Thyroid gland (tissue), 4 donors: ENCODE measurements around the gene CC2D2A. TPM values are rescaled to one million over a fixed set of nuclear protein-coding genes. Genes with fewer than 3 reads are reported as not detected.

Experiments used
- DNase-seq, 2 donors: peaks; one replicate each; pipeline ENCODE4 v3.0.0-alpha.2; 2019
- H3K27ac ChIP-seq, 3 donors: fragments of 200-600 bp; sonication (generic); 1 replicate in 2 of 3; 2 replicates in 1 of 3; pipeline ENCODE4 v1.5.1; 2016 to 2019; ENCODE audit warnings: mild to moderate bottlenecking in 1 of 3, moderate library complexity in 1 of 3
- H3K27me3 ChIP-seq: fragments of 200-600 bp; sonication (generic); one replicate; pipeline ENCODE4 v1.5.1; 2019
- H3K36me3 ChIP-seq, 2 donors: fragments of 200-600 bp; sonication (generic); one replicate each; pipeline ENCODE4 v1.5.1; 2016 to 2019
- H3K4me1 ChIP-seq, 2 donors: fragments of 200-600 bp; sonication (generic); one replicate each; pipeline ENCODE4 v1.5.1; 2017 to 2019
- H3K4me3 ChIP-seq, 3 donors: fragments of 200-600 bp; sonication (generic); replicated peaks in 1 of 3; 1 replicate in 2 of 3; 2 replicates in 1 of 3; pipeline ENCODE4 v1.5.1; 2016; ENCODE audit warnings: mild to moderate bottlenecking in 1 of 3
- H3K9me3 ChIP-seq: fragments of 200-600 bp; sonication (generic); one replicate; pipeline ENCODE4 v1.5.1; 2017
- CTCF ChIP-seq, 6 experiments: fragments of 200-600 bp in 3 of 6; fragments of 450-650 bp in 3 of 6; sonication (generic) in 3 of 6; IDR thresholded peaks; one replicate each; pipeline ENCODE4 v1.5.1; 2016 to 2019; ENCODE audit warnings: antibody characterized with exemption in 6 of 6, mild to moderate bottlenecking in 2 of 6, inconsistent platforms in 1 of 6, moderate library complexity in 1 of 6
- POLR2A ChIP-seq, 2 donors: fragments of 450-650 bp; IDR thresholded peaks; one replicate each; pipeline ENCODE4 v1.6.1; 2017; ENCODE audit warnings: antibody characterized with exemption in 2 of 2, mild to moderate bottlenecking in 2 of 2, moderate library complexity in 1 of 2
- WGBS, 2 donors: methylation state at CpG; one replicate each; pipeline ENCODE4 v1.1.5; 2017; 5-methylcytosine and 5-hydroxymethylcytosine counted together
- intact Hi-C: fragments of 100-400 bp; cut with DNase I; formaldehyde crosslinking; loops from one replicate; pipeline ENCODE4 v1.15.1; 2023
- total RNA-seq, 4 donors: library from RNA; depleted of rRNA; stranded (reverse); fragments of >200 nt; gene quantifications; one replicate each; pipeline ENCODE4 v1.2.3, GENCODE V29; 2016

CC2D2A gene
- total RNA-seq, 4 donors from 2014 or later: 13.6 to 25.1 (median 18.7) TPM

DNA sequence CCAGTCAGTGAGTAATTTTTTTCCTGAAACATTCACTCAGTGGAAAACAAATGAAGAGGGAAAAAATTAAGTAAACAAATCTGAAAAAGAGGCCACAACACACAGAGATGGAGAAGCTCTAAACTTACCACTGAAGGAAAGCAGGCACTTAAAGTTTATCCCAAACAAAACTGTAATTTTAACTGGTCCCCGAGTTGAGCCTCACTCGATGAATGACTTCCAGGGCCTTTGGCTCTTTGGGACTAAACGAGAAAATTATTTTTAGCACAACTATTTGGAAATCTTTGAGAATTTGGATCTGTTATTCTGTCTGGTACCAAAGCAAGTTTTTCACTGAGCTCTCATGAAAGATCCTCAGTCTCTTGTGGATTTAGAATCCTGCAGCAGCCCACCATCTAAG is 42.0 kb upstream of the CC2D2A start, which contains the start of gene C1QTNF7:
Gene C1QTNF7, plus strand, starts transcription at position 333 of the 400 bp plus-strand sequence. CDS start 7,711 bp downstream, outside the sequence.
- Histone ChIP-seq H3K27me3 (no peaks in the 10 kb centered on the region), H3K27ac (peak within 1 kb of the TSS in 2 of 3 donors; percentile 7 to 19), H3K4me1 (no peaks in the 10 kb centered on the region), H3K36me3 (no peaks in the 10 kb centered on the region), H3K9me3 (no peaks in the 10 kb centered on the region), H3K4me3 (no peak within 1 kb of the TSS)
- 31 to 34% methylated on average over 3 of the region's 3 CpGs for WGBS, 2 donors
- DNase-seq: no peak
- TF ChIP-seq POLR2A (IDR thresholded peaks at IDR 0.05) (no peak), CTCF (IDR thresholded peaks at IDR 0.05) (no peak)
- intact Hi-C loops: no loop called here

GRCh38 chr4:15428611-15429010 is 41.1 kb upstream of the CC2D2A start:
- H3K9me3 ChIP-seq: no peaks in the 10 kb centered on the region
- H3K27me3 ChIP-seq: no peaks in the 10 kb centered on the region
- TF ChIP-seq POLR2A (IDR thresholded peaks at IDR 0.05) (no peak), CTCF (IDR thresholded peaks at IDR 0.05) (no peak)
- H3K27ac ChIP-seq: no peak overlapping the region
- no peak overlapping the region for H3K4me3 ChIP-seq
- no peaks in the 10 kb centered on the region for H3K4me1 ChIP-seq
- intact Hi-C loops: no loop called here
- DNase-seq: no peak
- no peaks in the 10 kb centered on the region for H3K36me3 ChIP-seq
- 63 to 93% methylated on average over 1 of the region's 1 CpG for WGBS, 2 donors

GRCh38 chr4:15434091-15434490 is 35.6 kb upstream of the CC2D2A start:
- WGBS, 2 donors: 27 to 28% methylated on average over 2 of the region's 2 CpGs
- H3K27me3 ChIP-seq: no peaks in the 10 kb centered on the region
- TF ChIP-seq POLR2A (IDR thresholded peaks at IDR 0.05) (no peak), CTCF (IDR thresholded peaks at IDR 0.05) (no peak)
- H3K36me3 ChIP-seq: no peaks in the 10 kb centered on the region
- H3K27ac ChIP-seq: no peak overlapping the region
- no peak overlapping the region for H3K4me3 ChIP-seq
- DNase-seq: no peak
- intact Hi-C loops: no loop called here
- H3K4me1 ChIP-seq: peaks cover 0 to 9% of the 10 kb centered on the region in 2 donors
- no peaks in the 10 kb centered on the region for H3K9me3 ChIP-seq

DNA sequence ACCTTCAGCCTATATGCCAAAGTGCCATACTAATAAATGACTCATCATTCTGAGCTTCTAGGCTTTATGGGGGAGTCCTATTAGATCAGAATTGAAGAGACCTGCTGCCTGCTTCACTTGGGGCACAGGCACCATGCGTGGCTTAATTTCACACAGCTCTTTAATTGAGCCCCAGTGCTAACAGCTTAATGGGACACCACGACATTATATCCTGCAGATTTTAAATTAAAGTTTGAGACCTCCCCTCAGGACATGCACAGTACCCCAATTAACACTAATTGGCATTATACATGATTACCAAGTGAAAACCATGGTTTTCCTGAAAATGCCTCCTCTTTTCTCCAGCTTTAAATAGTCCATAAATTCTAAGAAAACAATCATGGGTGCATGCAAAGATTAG is 35.0 kb upstream of the CC2D2A start:
- H3K9me3 ChIP-seq: no peaks in the 10 kb centered on the region
- TF ChIP-seq POLR2A (IDR thresholded peaks at IDR 0.05) (no peak), CTCF (IDR thresholded peaks at IDR 0.05) (no peak)
- 89 to 98% methylated on average over 2 of the region's 2 CpGs for WGBS, 2 donors
- no peak overlapping the region for H3K4me3 ChIP-seq
- H3K27ac ChIP-seq: no peak overlapping the region
- no peaks in the 10 kb centered on the region for H3K36me3 ChIP-seq
- no peak for DNase-seq
- H3K27me3 ChIP-seq: no peaks in the 10 kb centered on the region
- peaks cover 0 to 9% of the 10 kb centered on the region in 2 donors for H3K4me1 ChIP-seq
- intact Hi-C loops: no loop called here

GRCh38 chr4:15436513-15436912 is 33.2 kb upstream of the CC2D2A start:
- Histone ChIP-seq H3K27ac (no peak overlapping the region), H3K36me3 (no peaks in the 10 kb centered on the region), H3K27me3 (no peaks in the 10 kb centered on the region), H3K4me1 (peaks cover 0 to 9% of the 10 kb centered on the region in 2 donors), H3K9me3 (no peaks in the 10 kb centered on the region), H3K4me3 (no peak overlapping the region)
- TF ChIP-seq CTCF (IDR thresholded peaks at IDR 0.05): no peak
- no peak for TF ChIP-seq POLR2A (IDR thresholded peaks at IDR 0.05)
- intact Hi-C loops: no loop called here
- DNase-seq: peak; percentile 53 to 72
- WGBS, 2 donors: 3% methylated on average over 2 of the region's 2 CpGs
